ENCODE results near the gene FHIT. TPM values are rescaled to one million over a fixed set of nuclear protein-coding genes. Genes with fewer than 3 reads are reported as not detected.

Gene FHIT
- total RNA-seq, 4 donors from 2014 or later = 0.72 to 5.2 (median 2.1) TPM

GRCh38 chr3:60095930-60096329, 1155.3 kb downstream of the FHIT start:
- DNase-seq = no peak
- no peaks in the 10 kb centered on the region for H3K27me3 ChIP-seq
- no peaks in the 10 kb centered on the region for H3K36me3 ChIP-seq
- no peak for TF ChIP-seq POLR2A (IDR thresholded peaks at IDR 0.05)
- TF ChIP-seq CTCF (IDR thresholded peaks at IDR 0.05 in 4 of 5, conservative IDR thresholded peaks at IDR 0.05 in 1 of 5) = no peak
- H3K27ac ChIP-seq = no peak overlapping the region
- intact Hi-C loops (cut with DNase I; ENCODE audit: low total_unique reads) (no loop called here), in situ Hi-C loops (cut with MboI; ENCODE audit: low sequenced_read_pairs in 4 of 4) (no loop called here)
- H3K9me3 ChIP-seq = no peaks in the 10 kb centered on the region
- no peak overlapping the region for H3K4me3 ChIP-seq
- no peak for ATAC-seq
- no peaks in the 10 kb centered on the region for H3K4me1 ChIP-seq

GRCh38 chr3:60095516-60095915, 1155.7 kb downstream of the FHIT start:
- no peak overlapping the region for H3K27ac ChIP-seq
- no peaks in the 10 kb centered on the region for H3K27me3 ChIP-seq
- H3K9me3 ChIP-seq = no peaks in the 10 kb centered on the region
- ATAC-seq = no peak
- intact Hi-C loops (cut with DNase I; ENCODE audit: low total_unique reads) = no loop called here
- H3K36me3 ChIP-seq = no peaks in the 10 kb centered on the region
- no peaks in the 10 kb centered on the region for H3K4me1 ChIP-seq
- no peak for TF ChIP-seq POLR2A (IDR thresholded peaks at IDR 0.05)
- TF ChIP-seq CTCF (IDR thresholded peaks at IDR 0.05 in 4 of 5, conservative IDR thresholded peaks at IDR 0.05 in 1 of 5) = no peak
- DNase-seq = no peak
- no peak overlapping the region for H3K4me3 ChIP-seq
- in situ Hi-C loops (cut with MboI; ENCODE audit: low sequenced_read_pairs in 4 of 4) = no loop called here

GRCh38 chr3:60094392-60094947, 1156.8 kb downstream of the FHIT start:
- H3K9me3 ChIP-seq = no peaks in the 10 kb centered on the region
- in situ Hi-C loops (cut with MboI; ENCODE audit: low sequenced_read_pairs in 4 of 4) = no loop called here
- no peaks in the 10 kb centered on the region for H3K36me3 ChIP-seq
- no peaks in the 10 kb centered on the region for H3K27me3 ChIP-seq
- no peak overlapping the region for H3K4me3 ChIP-seq
- ATAC-seq (no peak), DNase-seq (no peak)
- no peaks in the 10 kb centered on the region for H3K4me1 ChIP-seq
- TF ChIP-seq POLR2A (IDR thresholded peaks at IDR 0.05) (no peak), CTCF (IDR thresholded peaks at IDR 0.05 in 4 of 5, conservative IDR thresholded peaks at IDR 0.05 in 1 of 5) (no peak)
- intact Hi-C loops (cut with DNase I; ENCODE audit: low total_unique reads) = no loop called here
- no peak overlapping the region for H3K27ac ChIP-seq

GRCh38 chr3:60090548-60090947, 1160.7 kb downstream of the FHIT start:
- in situ Hi-C loops (cut with MboI; ENCODE audit: low sequenced_read_pairs in 4 of 4) (no loop called here), intact Hi-C loops (cut with DNase I; ENCODE audit: low total_unique reads) (no loop called here)
- Histone ChIP-seq H3K4me1 (no peaks in the 10 kb centered on the region), H3K27ac (no peak overlapping the region), H3K4me3 (no peak overlapping the region), H3K9me3 (no peaks in the 10 kb centered on the region), H3K27me3 (no peaks in the 10 kb centered on the region), H3K36me3 (no peaks in the 10 kb centered on the region)
- ATAC-seq (no peak), DNase-seq (no peak)
- no peak for TF ChIP-seq POLR2A (IDR thresholded peaks at IDR 0.05)
- TF ChIP-seq CTCF (IDR thresholded peaks at IDR 0.05 in 4 of 5, conservative IDR thresholded peaks at IDR 0.05 in 1 of 5) = no peak

GRCh38 chr3:60086811-60087210, 1164.4 kb downstream of the FHIT start:
- DNase-seq (no peak), ATAC-seq (no peak)
- TF ChIP-seq POLR2A (IDR thresholded peaks at IDR 0.05) = no peak
- TF ChIP-seq CTCF (IDR thresholded peaks at IDR 0.05 in 4 of 5, conservative IDR thresholded peaks at IDR 0.05 in 1 of 5) = no peak
- H3K4me3 ChIP-seq = no peak overlapping the region
- in situ Hi-C loops (cut with MboI; ENCODE audit: low sequenced_read_pairs in 4 of 4) = no loop called here
- H3K27ac ChIP-seq = no peak overlapping the region
- H3K36me3 ChIP-seq = no peaks in the 10 kb centered on the region
- intact Hi-C loops (cut with DNase I; ENCODE audit: low total_unique reads) = no loop called here
- no peaks in the 10 kb centered on the region for H3K9me3 ChIP-seq
- H3K27me3 ChIP-seq = no peaks in the 10 kb centered on the region
- no peaks in the 10 kb centered on the region for H3K4me1 ChIP-seq
